HG03571 (cell line): Measurements from ENCODE around the gene MARVELD1.

ENCODE experiments used
- ATAC-seq: cut with Tn5 transposase; IDR thresholded peaks from one replicate; pipeline ENCODE4 v1.9.1; 2021; ENCODE audit not compliant: unreplicated experiment

The MARVELD1 gene

DNA sequence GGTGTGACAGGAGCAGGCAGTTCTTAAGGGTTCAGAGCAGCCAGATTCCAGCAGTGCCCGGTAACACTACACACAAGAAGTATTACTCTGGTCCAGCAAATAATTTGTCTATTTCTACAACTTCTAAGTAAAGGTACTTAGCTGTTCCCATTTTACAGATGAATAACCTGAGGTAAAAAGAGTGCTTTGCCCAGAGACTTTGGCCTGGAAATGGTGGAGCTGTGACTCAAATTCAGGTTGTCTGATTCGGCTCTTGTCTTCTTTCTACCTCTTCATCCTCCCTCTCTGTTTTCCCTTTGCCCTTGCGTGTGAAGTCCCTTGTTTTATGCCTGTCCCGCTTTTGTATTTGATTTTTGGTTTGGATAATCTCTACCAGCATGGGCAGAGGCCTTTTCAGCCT, 41.2 kb downstream of the MARVELD1 start:
- no peak for ATAC-seq

DNA sequence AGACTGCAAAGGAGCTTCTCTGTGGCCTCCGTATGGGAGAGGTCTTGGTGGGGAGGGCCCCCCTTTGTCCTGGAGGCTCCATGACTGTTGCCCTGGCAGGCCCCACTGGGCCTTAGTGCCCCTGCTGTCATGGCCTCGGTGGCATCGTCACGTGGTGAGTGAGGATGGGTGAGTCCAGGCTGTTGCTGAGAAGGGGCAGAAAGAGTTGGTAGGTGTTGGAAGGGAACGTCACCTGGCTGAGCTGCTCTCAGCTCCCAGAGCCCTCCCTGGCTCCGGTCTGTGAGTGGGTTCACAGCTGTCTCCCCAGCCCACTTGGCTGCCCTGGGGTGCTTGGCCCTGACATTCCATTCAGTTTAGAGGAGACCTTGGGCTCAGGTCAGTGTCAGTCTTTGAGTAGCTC, 42.2 kb downstream of the MARVELD1 start:
- ATAC-seq, result no peak

DNA sequence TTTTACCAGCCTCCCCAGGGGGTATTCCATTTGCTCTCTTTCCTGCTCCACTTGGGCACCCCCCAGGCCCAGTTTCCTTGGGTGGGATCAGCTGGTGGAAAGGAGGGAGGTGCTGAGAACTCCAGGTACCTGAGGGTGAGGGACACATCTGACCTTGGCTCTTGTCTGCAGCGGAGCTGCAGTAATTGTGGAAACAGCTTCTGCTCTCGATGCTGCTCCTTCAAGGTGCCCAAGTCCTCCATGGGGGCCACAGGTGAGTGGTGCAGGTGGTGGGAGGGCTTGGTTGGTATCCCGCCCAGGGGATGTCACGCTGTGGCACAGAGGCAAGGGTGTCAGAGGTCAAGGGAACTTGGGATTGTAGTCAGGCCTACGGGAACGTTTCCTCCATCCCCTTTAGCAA, 43.9 kb downstream of the MARVELD1 start:
- ATAC-seq, result no peak

DNA sequence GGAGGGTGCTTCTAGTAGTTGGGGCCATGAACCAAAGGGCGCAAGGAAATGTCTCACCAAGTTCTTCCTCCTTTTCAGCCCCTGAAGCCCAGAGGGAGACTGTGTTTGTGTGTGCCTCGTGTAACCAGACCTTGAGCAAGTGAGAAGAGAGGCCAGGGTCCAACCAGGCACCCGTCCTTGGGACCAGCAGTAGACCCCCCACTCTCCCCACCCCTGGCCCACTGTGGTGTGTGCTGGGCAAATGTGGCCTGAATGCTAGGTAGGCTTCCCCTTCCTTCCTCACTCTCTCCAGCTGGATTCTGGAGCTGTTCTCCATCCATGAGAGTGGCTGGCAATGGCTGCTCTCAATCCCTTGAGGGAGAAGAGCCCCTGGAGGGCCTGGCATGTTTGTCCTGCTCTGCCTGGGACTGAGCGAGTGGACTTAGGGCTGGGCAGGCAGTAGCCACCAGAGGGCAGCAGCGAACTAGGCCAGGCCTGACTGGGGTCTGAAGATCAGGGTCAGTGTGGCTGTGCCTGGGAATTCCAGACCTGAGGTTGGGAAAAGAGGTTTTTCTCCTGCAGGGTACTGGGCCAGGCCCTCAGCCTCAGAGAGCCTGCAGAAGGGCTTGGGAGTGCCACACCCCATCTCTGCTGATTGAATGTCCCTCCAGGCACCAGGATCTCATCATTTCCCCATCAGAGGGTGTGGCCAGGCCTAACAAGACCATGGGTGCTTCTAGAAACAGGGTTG, 45.8 kb downstream of the MARVELD1 start:
- ATAC-seq, result no peak

DNA sequence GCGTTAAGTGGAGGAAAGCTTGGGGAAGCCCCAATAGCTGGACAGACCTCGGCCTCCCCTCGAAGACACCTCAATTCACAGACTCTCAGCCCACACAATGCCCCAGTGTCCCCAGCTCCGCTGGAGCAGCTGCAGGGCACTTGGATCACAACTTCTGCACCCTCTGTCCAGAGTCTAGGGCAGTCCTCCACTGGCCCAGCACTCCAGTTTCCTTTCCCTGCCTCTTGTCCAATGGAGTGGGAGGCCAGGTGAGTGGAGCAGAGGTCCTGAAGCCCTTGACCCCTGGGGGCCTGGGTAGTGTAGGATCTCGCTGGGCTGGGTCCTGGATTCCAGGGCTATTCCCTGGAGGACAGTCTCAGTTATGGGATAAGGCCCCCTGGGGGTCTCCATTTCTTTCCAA, 46.4 kb downstream of the MARVELD1 start:
- no peak for ATAC-seq

DNA sequence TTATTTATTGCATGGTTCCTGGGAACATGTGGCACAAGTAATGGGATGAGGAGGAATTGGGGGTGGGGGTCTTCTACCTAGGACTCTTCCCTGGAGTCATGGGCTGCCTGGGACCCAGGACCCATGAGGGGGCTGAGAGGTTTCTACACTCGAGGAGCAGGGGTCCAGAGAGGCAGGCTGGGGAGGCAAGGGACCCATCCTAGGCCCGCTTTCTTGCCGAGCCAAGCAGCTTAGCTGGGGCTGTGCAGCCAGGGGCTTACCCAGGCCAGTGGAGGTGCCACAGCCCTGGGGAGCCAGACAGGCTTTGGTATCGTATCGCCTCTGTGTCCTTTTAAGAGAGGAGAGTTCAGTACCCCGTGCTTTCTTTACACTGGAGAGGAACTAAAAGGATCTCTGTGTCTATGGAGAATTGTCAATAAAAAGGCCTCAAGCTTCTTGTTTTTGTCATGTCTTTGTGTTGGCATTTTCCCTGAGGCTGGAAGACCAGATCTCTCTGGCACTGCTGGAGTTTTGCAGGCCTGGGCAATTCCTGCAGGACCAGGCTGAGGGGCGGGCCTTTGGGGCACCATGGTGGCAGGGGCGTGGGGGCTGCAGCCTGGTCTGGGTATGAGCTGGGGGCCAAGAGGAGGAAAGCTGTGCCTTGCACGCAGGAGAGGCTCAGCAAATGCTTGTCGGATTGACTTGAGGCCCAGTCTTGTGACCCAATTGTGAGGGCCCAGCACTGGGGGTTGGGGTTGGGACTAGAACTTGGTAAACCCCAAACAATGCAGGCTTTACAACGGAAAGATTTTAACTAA, 47.1 kb downstream of the MARVELD1 start:
- ATAC-seq, result no peak

DNA sequence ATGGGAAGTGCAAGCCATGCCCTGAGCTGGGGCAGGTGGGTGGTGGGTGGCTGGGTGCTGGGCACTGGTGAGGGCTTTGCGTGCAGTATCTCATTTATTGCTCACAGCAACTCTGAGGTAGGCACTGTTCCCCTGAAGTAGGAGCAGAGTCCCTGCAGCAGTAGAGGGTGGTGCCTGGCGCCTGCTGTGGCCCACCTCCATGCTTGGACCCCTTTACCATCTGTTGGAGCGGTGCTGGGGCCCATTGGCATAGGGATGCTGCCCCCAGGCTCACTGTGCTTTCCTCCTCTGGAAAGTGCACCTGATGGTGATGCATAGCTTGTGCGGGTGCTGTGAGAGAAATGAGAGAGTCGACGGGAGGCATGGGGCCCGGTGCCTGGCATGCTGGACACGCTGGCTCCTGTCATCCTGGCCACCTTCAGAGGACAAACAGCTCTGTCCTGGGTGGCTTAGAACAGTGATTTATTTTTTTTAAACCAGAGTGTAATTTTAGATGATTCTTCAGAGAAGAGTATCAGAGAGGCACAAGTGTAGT, 47.9 kb downstream of the MARVELD1 start:
- ATAC-seq, result no peak

DNA sequence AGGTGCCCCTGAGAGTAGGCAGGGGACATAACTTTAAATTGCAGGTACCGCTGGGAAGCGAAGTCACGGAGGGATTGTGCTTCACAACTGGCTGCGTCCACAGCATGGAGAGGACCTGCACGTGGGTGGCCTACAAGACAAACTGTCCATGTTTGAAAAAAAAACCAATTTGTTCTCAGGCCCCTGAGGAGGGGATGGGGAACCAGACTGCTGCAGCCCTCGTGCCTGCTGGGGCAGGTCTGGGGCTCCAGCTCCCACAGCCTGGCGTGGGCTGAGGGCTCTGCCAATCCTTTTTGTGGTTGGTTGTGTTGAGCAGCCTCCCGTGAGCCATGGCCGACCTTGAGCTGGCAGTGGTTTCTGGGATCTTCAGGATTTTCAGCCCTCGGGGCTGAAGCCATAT, 48.5 kb downstream of the MARVELD1 start:
- no peak for ATAC-seq

DNA sequence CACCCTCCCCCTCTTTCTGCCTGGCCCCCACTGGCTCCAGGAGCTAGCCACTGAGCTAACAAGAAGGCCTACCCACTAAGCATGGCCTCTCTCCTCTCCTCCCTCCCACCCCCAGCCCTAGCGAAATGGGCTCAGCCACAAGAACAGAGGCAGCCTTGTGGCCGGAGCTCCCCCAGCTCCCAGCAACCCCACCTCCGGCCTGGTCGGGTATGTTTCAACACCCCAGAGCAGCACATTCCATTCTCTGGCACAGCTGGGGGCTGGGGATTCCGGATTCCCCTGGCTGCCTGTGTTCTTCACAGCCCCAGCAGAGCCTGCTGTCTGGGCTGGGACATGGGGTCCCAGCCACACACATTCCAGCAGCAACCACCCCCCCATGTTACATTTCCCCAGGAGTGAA, 49.3 kb downstream of the MARVELD1 start:
- ATAC-seq, result no peak

DNA sequence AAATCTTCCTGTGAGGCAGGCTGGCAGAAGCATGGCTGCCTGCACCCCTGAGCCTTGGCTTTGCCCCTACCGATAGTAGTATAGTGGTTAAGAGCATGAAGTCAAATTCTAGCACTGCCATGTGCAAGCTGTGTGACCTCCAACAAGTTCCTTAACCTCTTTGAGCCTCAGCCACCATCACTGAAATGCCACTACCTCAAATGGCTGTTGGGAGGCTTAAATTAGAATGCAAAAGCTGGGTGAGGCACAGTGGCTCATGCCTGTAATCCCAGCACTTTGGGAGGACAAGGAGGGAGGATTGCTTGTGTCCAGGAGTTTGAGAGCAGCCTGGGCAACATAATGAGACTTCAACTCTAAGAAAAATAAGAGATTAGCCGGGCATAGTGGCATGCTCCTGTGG, 49.9 kb downstream of the MARVELD1 start:
- ATAC-seq, result no peak

DNA sequence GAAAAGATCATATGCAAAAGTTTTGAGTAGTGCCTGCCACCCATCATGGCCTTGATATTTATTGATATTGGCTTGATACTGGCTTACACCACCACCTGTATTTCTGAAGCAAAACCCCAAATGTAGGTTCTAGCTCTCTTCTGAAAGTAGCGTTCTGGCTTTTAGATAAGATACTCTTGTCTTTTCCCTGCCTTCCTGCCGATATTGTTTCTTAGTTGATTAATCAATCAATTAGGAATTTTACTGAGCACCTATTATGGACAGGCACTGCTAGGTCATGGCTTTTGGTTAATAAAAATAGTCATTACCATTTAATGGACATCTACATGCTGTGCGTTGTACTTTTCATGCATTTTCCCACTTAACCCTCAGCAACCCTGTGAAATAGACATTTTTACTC, 50.4 kb downstream of the MARVELD1 start:
- ATAC-seq, result no peak

DNA sequence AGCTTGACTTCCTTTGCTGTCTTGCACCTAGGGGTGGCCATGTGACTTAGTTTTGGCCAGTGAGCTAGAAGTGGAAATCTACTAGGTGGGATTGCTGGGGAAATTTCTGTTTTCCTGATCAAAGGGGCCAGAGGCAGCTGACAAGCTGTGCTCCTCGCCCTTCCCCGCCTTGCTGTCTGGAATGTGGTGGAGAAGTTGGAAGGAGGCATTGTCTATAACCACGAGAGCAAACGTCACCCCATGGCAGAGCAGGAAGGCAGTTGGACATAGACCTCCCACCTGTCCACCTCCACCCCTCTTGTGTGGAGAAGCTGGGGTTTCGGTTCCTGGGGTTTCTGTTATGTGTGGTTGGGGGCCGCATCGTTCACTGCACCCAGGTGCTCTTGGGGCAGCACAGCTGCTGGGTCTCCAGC, 51.0 kb downstream of the MARVELD1 start:
- ATAC-seq, result no peak

DNA sequence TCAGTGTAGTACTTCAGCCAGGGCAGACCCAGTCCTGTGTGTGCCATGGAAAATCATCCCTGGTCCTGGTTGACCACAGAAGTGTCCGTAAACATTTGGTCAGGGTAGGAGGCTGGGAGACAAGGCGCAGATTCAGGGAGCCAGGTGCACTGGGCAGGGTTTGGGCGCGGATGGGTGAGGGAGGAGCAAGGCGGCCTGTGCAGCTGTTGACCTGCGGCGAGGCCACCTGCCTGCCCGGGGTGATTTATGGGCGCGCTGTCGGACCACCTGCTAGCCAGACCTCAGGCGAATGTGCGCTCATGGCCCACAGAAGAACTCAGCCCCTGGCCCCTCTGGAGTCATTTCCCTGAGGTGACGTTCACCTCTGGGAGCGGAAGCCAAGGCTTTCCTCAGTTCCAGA, 51.7 kb downstream of the MARVELD1 start:
- no peak for ATAC-seq

DNA sequence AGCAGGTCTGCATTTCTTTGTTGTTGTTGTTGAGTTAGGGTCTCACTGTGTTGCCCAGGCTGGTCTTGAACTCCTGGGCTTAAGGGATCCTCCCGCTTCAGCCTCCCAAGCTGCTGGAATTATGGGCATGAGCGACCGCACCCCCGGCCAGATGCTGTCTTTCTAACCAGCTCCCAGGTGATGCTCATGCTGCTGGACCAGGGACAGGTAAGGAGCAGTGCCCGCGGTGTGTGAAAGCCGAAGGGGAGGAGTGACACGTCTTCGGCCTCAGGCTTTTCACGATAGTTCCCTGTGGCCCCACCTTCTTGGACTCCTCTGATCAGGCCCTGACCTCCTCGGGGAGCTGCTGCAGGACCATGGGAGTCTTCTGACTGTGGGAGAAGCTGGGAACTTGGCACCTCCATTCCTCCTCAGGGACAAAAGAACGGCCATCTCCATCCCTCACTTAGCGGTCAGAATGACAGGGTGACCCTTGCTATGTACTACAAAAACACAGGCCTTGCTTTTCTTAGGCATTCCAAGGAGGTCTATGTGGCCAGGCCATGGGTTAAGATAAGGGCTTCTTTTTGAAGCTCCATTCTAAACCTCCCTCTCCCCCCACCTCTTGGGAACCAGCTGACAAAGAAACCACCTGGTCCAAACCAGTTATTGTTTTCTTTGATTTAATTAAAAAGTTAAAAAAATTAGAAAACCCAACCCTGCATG, 52.7 kb downstream of the MARVELD1 start:
- no peak for ATAC-seq

DNA sequence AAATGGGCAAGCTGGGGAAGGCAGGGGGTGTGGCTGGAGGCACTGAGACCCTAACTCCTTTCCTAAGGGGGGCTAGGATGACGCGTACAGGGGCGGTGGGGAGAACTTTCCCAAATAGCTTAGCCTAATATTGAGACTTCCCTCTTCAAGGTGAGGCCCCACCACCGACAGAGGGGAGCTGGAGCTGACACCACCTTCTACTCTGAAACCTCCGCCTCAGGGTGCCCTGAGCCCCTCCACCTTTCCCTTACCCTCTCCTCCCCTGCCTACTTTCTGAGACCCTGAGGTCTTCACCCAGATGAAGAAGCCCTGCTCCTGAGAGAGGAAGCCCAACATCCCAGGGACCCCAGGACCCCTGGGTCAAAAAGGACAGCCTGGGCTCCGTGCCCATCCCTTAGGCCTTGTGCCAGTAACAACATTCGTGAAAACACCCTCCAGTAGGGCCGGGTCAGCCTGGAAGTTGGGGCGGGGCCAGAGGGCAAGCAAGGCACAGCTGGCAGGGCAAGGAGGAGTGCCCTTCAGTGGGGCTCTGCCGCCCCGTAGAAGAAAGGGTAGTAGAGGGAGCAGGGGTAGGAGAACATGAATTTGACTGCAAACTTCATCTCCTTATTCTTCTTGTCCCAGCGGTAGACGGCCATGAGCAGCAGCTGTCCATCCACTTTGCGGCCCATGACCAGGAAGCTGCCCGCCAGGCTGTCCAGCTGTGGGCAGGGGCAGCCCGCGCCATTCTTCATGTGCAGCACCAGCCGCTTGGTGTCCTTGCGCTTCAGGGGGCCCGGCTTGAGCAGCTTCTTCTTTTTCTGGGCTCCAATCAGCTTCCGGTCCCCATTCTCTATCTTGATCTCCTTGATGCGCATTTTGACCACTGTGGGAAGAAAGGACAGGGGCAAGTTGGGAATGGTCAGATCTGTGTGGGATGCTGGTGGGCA, 53.7 kb downstream of the MARVELD1 start:
- no peak for ATAC-seq
